GM23338 (cell line): ENCODE measurements around the gene GNB2. TPM values are rescaled to one million over a fixed set of nuclear protein-coding genes. Genes with fewer than 3 reads are reported as not detected.

Experiments
- ATAC-seq: fragments of 200-7000 bp; cut with Tn5 transposase; 3 replicates; pipeline ENCODE4 v1.9.1; 2020
- DNase-seq: peaks from one replicate; pipeline ENCODE4 v3.0.0-alpha.2; 2015; ENCODE audit warnings: low spot score
- H2AFZ ChIP-seq: fragments of 200-600 bp; sonication (generic); 2 replicates; pipeline ENCODE4 v1.8.0; 2016; ENCODE audit warnings: antibody characterized with exemption, mild to moderate bottlenecking, moderate library complexity
- H3F3A ChIP-seq: fragments of 200-600 bp; sonication (generic); replicated peaks from 2 replicates; pipeline ENCODE4 v1.8.0; 2017; ENCODE audit warnings: antibody characterized with exemption, mixed run types, low read depth
- H3K27ac ChIP-seq: fragments of 200-600 bp; sonication (generic); 2 replicates; pipeline ENCODE4 v1.6.1; 2016; ENCODE audit warnings: low read depth
- H3K27me3 ChIP-seq: fragments of 200-600 bp; sonication (generic); 2 replicates; pipeline ENCODE4 v1.8.0; 2016; ENCODE audit warnings: mild to moderate bottlenecking, mixed run types, moderate library complexity; ENCODE audit not compliant: insufficient read depth
- H3K36me3 ChIP-seq: fragments of 200-600 bp; sonication (generic); 2 replicates; pipeline ENCODE4 v1.8.0; 2016; ENCODE audit warnings: mild to moderate bottlenecking; ENCODE audit not compliant: insufficient read depth
- H3K4me1 ChIP-seq: fragments of 200-600 bp; sonication (generic); 2 replicates; pipeline ENCODE4 v1.8.0; 2016; ENCODE audit warnings: mild to moderate bottlenecking, moderate library complexity; ENCODE audit not compliant: insufficient read depth
- H3K4me2 ChIP-seq: fragments of 200-600 bp; sonication (generic); 2 replicates; pipeline ENCODE4 v1.7.1; 2017; ENCODE audit warnings: mixed run types
- H3K4me3 ChIP-seq: fragments of 200-600 bp; sonication (generic); 2 replicates; pipeline ENCODE4 v1.6.1; 2016; ENCODE audit warnings: mixed run types
- H3K79me2 ChIP-seq: fragments of 200-600 bp; sonication (generic); replicated peaks from 2 replicates; pipeline ENCODE4 v1.8.0; 2017; ENCODE audit warnings: mild to moderate bottlenecking; ENCODE audit not compliant: insufficient read depth
- H3K9me2 ChIP-seq: fragments of 200-600 bp; sonication (generic); 2 replicates; pipeline ENCODE4 v1.8.0; 2017; ENCODE audit not compliant: insufficient read depth
- H4K20me1 ChIP-seq: fragments of 200-600 bp; sonication (generic); replicated peaks from 2 replicates; pipeline ENCODE4 v1.8.0; 2017; ENCODE audit warnings: mild to moderate bottlenecking; ENCODE audit not compliant: insufficient read depth
- H3K27ac Mint-ChIP-seq: 2 replicates; pipeline ENCODE4 v1.8.0; 2020; ENCODE audit warnings: inconsistent platforms, mild to moderate bottlenecking, moderate library complexity, mixed read lengths
- H3K27me3 Mint-ChIP-seq: 3 replicates; pipeline ENCODE4 v1.8.0; 2022; ENCODE audit warnings: low read depth, mild to moderate bottlenecking, moderate library complexity, mixed read lengths, inconsistent platforms; ENCODE audit not compliant: insufficient read depth, poor library complexity
- H3K36me3 Mint-ChIP-seq: 3 replicates; pipeline ENCODE4 v1.8.0; 2021; ENCODE audit warnings: low read depth, mild to moderate bottlenecking, inconsistent platforms, moderate library complexity, mixed read lengths
- H3K4me1 Mint-ChIP-seq: 3 replicates; pipeline ENCODE4 v1.8.0; 2020; ENCODE audit warnings: mild to moderate bottlenecking, inconsistent platforms, mixed read lengths
- H3K4me3 Mint-ChIP-seq: 3 replicates; pipeline ENCODE4 v1.8.0; 2021; ENCODE audit warnings: moderate library complexity, mild to moderate bottlenecking, inconsistent platforms, mixed read lengths
- H3K9me3 Mint-ChIP-seq: 3 replicates; pipeline ENCODE4 v1.8.0; 2020; ENCODE audit warnings: moderate library complexity, mild to moderate bottlenecking, inconsistent platforms, mixed read lengths
- CREB1 ChIP-seq: fragments of 250-450 bp; sonication (Bioruptor Pico); IDR thresholded peaks from 2 replicates; pipeline ENCODE4 v1.5.0; 2020; ENCODE audit warnings: low read depth, mild to moderate bottlenecking, moderate library complexity
- CTCF ChIP-seq, 2 experiments: fragments of 200-600 bp in 1 of 2; sonication (generic) in 1 of 2; conservative IDR thresholded peaks; 2 replicates each; pipeline versions ENCODE4 v1.5.1 to v1.6.1; 2016 to 2017; ENCODE audit warnings: antibody characterized with exemption in 2 of 2, low read depth in 2 of 2, mild to moderate bottlenecking in 2 of 2, moderate library complexity in 1 of 2
- ETS1 ChIP-seq: IDR thresholded peaks from 2 replicates; pipeline ENCODE4 v1.6.1; 2016; ENCODE audit warnings: antibody characterized with exemption
- EZH2phosphoT487 ChIP-seq: fragments of 200-600 bp; sonication (generic); IDR thresholded peaks from one replicate; pipeline ENCODE4 v1.8.1; 2018; ENCODE audit warnings: antibody characterized with exemption; ENCODE audit not compliant: unreplicated experiment
- JUNB ChIP-seq: IDR thresholded peaks from one replicate; pipeline ENCODE4 v1.6.1; 2016; ENCODE audit warnings: antibody characterized with exemption; ENCODE audit not compliant: unreplicated experiment
- REST ChIP-seq: IDR thresholded peaks from one replicate; pipeline ENCODE4 v1.6.1; 2018; ENCODE audit warnings: antibody characterized with exemption; ENCODE audit not compliant: unreplicated experiment
- STAT1 ChIP-seq: IDR thresholded peaks from one replicate; pipeline ENCODE4 v1.6.1; 2016; ENCODE audit warnings: antibody characterized with exemption; ENCODE audit not compliant: unreplicated experiment
- ZNF114 ChIP-seq: fragments of 250-450 bp; sonication (Bioruptor Pico); IDR thresholded peaks from 2 replicates; pipeline ENCODE4 v1.5.0; 2020; ENCODE audit warnings: mild to moderate bottlenecking, moderate library complexity
- ZNF331 ChIP-seq: fragments of 250-450 bp; sonication (Bioruptor Pico); IDR thresholded peaks from 2 replicates; pipeline ENCODE4 v1.5.0; 2020; ENCODE audit warnings: low read depth, mild to moderate bottlenecking, moderate library complexity
- ZNF462 ChIP-seq: fragments of 250-450 bp; sonication (Bioruptor Pico); IDR thresholded peaks from 2 replicates; pipeline ENCODE4 v1.5.0; 2020; ENCODE audit warnings: mild to moderate bottlenecking, moderate library complexity
- polyA plus RNA-seq: library from polyadenylated mRNA; unstranded; fragments of >200 nt; fragmentation: Nextera tagmentation; extraction: Ambion mirVana; gene quantifications from 2 replicates; pipeline ENCODE4 v1.2.1, GENCODE V29; 2016
- total RNA-seq: library from RNA; depleted of rRNA; stranded (reverse); fragments of >200 nt; shearing (Covaris generic); gene quantifications from 2 replicates; pipeline ENCODE4 v1.2.3, GENCODE V29; 2014

GNB2 gene
- total and polyA plus RNA-seq, 2 experiments from 2014 or later: 112 to 153 TPM

GRCh38 chr7:100673942-100674410 lies 436 bp downstream of the GNB2 start:
- Mint-ChIP-seq H3K27ac (no peak overlapping the region), H3K4me1 (peaks cover 3% of the 10 kb centered on the region; the same call in 2 of the 3 replicates), H3K36me3 (peaks cover 15% of the 10 kb centered on the region), H3K27me3 (peaks cover 35% of the 10 kb centered on the region), H3K4me3 (peak overlapping the region; percentile 83), H3K9me3 (no peaks in the 10 kb centered on the region)
- H3K9me2 ChIP-seq: no peaks in the 10 kb centered on the region
- H4K20me1 ChIP-seq: no peaks in the 10 kb centered on the region; the same call in 1 of the 2 replicates
- H3K27me3 ChIP-seq: peaks cover 16% of the 10 kb centered on the region
- H3K27ac ChIP-seq: no peak overlapping the region
- no peaks in the 10 kb centered on the region for H3K4me1 ChIP-seq
- ATAC-seq (no peak; the same call in 1 of the 3 replicates), DNase-seq (no peak)
- peak overlapping the region; percentile 81; the same call in 1 of the 2 replicates for H2AFZ ChIP-seq
- H3K36me3 ChIP-seq: no peaks in the 10 kb centered on the region
- peak overlapping the region; percentile 93 for H3K4me3 ChIP-seq
- peak overlapping the region; percentile 99 for H3K4me2 ChIP-seq
- TF ChIP-seq JUNB: no peak
- no peak for TF ChIP-seq ZNF331 (CRISPR knock-in tag)
- TF ChIP-seq CREB1 (CRISPR knock-in tag): no peak
- TF ChIP-seq EZH2phosphoT487: no peak
- no peak for TF ChIP-seq CTCF (conservative IDR thresholded peaks at IDR 0.05; ENCODE audit: low read depth in 2 of 2)
- TF ChIP-seq ZNF114 (CRISPR knock-in tag): no peak
- TF ChIP-seq STAT1: no peak
- TF ChIP-seq ETS1: no peak
- TF ChIP-seq REST: no peak
- TF ChIP-seq ZNF462: no peak
- H3F3A ChIP-seq: peaks cover 15% of the 10 kb centered on the region
- no peaks in the 10 kb centered on the region for H3K79me2 ChIP-seq
